Osteocyte (in vitro differentiated cells): ENCODE data around the gene SSH3. TPM values are rescaled to one million over a fixed set of nuclear protein-coding genes. Genes with fewer than 3 reads are reported as not detected.

Experiments
- DNase-seq: peaks from one replicate; pipeline ENCODE4 v3.0.0; 2021; ENCODE audit warnings: mixed read lengths; ENCODE audit not compliant: unreplicated experiment; ENCODE audit errors: extremely low spot score
- H3K27ac Mint-ChIP-seq: one replicate; pipeline ENCODE4 v1.8.0; 2021; ENCODE audit warnings: mild to moderate bottlenecking, mixed read lengths; ENCODE audit not compliant: unreplicated experiment
- H3K27me3 Mint-ChIP-seq: one replicate; pipeline ENCODE4 v1.8.0; 2021; ENCODE audit warnings: mixed read lengths; ENCODE audit not compliant: unreplicated experiment
- H3K36me3 Mint-ChIP-seq: one replicate; pipeline ENCODE4 v1.8.0; 2021; ENCODE audit warnings: mixed read lengths; ENCODE audit not compliant: unreplicated experiment
- H3K4me1 Mint-ChIP-seq: one replicate; pipeline ENCODE4 v1.8.0; 2021; ENCODE audit warnings: mixed read lengths; ENCODE audit not compliant: unreplicated experiment
- H3K4me3 Mint-ChIP-seq: one replicate; pipeline ENCODE4 v1.8.0; 2021; ENCODE audit warnings: mild to moderate bottlenecking, moderate library complexity, mixed read lengths; ENCODE audit not compliant: unreplicated experiment
- H3K9me3 Mint-ChIP-seq: one replicate; pipeline ENCODE4 v1.8.0; 2021; ENCODE audit warnings: mixed read lengths; ENCODE audit not compliant: unreplicated experiment
- total RNA-seq: library from RNA; stranded (reverse); gene quantifications from 2 replicates; pipeline ENCODE4 v1.2.1, GENCODE V29; 2021
- TF ChIP-seq, protein P1 (sequence below): fragments of 200-600 bp; sonication (generic); IDR thresholded peaks from 2 replicates; pipeline ENCODE4 v1.5.0; 2021; ENCODE audit warnings: antibody characterized with exemption, mild to moderate bottlenecking, moderate library complexity

Gene SSH3
- total RNA-seq, 1 donor from 2014 or later: 28.6 TPM

DNA sequence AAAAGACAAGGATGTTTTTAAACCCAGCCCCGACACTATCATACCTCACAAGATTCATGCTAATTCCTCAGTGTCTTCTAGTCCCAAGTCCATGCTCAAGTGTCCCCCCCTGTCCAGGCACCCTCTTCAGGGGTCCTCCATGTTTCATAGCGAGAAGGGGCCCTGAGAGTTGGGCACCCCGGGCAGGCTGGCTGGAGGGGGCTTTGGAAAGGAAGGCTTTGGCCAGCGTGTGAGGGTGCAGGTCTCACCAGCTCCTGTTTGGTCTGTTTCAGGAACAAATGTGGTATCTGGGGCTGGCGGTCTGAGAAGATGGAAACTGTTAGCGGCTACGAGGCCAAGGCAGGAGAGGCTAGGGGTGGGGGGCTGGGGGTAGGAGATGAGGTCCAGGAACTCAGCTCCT is 4.5 kb upstream of the SSH3 start:
- DNase-seq: no peak
- H3K27me3 Mint-ChIP-seq: no peaks in the 10 kb centered on the region
- peaks cover 7% of the 10 kb centered on the region for H3K9me3 Mint-ChIP-seq
- H3K36me3 Mint-ChIP-seq: peaks cover 39% of the 10 kb centered on the region
- H3K4me1 Mint-ChIP-seq: peaks cover 12% of the 10 kb centered on the region
- TF ChIP-seq, protein P1, sequence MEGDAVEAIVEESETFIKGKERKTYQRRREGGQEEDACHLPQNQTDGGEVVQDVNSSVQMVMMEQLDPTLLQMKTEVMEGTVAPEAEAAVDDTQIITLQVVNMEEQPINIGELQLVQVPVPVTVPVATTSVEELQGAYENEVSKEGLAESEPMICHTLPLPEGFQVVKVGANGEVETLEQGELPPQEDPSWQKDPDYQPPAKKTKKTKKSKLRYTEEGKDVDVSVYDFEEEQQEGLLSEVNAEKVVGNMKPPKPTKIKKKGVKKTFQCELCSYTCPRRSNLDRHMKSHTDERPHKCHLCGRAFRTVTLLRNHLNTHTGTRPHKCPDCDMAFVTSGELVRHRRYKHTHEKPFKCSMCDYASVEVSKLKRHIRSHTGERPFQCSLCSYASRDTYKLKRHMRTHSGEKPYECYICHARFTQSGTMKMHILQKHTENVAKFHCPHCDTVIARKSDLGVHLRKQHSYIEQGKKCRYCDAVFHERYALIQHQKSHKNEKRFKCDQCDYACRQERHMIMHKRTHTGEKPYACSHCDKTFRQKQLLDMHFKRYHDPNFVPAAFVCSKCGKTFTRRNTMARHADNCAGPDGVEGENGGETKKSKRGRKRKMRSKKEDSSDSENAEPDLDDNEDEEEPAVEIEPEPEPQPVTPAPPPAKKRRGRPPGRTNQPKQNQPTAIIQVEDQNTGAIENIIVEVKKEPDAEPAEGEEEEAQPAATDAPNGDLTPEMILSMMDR: no peak
- H3K27ac Mint-ChIP-seq: no peak overlapping the region
- H3K4me3 Mint-ChIP-seq: no peak overlapping the region

DNA sequence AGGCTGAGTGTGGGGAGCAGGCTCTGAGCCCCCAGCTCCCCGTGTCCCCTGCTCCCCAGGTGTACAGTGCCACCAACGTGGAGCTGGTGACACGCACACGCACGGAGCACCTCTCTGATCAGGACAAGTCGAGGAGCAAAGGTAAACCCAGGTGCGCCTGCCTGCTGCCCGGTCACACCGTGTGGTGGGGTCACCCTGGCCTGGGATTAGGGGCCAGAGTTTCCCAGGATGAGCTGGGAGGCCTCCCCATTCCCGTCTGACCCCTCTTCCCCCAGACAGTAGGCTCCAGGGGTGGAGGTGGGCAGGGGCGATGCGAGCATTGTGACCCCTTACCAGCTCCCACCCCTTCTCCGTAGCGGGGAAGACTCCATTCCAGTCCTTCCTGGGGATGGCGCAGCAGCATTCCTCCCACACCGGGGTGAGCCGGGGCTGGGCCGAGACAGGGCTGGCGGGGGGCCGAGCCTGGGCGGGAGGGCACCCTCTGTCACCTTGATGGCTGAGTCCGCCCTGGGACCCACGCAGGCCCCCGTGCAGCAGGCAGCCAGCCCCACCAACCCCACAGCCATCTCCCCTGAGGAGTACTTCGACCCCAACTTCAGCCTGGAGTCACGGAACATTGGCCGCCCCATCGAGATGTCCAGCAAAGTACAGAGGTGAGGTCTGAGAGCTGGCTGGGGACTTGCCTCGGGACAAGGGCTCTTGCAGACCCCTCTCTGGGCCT is 3.7 kb upstream of the SSH3 start:
- DNase-seq: no peak
- TF ChIP-seq, protein P1: no peak
- Mint-ChIP-seq H3K36me3 (peaks cover 33% of the 10 kb centered on the region), H3K4me3 (no peak overlapping the region), H3K4me1 (peaks cover 16% of the 10 kb centered on the region), H3K27ac (no peak overlapping the region), H3K9me3 (peaks cover 7% of the 10 kb centered on the region), H3K27me3 (no peaks in the 10 kb centered on the region)

DNA sequence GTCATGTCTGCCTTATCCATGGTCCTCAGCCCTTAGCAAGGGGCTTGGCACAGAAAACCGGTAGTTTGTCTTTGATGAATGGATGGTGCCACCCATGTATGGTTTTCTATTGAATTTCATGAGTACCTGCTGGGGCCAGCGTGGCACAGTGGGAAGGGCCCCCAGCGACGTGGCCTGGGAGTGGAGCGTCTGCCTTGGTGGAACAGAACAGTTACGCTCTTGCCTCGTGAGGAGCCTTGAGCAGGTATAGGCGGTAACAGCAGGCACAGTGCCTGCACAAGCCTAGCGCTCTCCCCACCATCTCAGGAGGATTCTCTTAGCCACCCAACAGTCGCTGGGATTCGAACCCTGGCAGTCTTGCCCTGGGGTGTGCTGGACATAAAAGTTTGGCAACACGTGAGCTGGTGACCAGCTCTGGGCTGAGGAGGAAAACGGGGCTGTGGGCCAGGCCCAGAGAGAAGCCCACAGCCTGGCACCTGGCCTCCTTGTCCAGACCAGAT is 3.0 kb upstream of the SSH3 start:
- no peak overlapping the region for H3K4me3 Mint-ChIP-seq
- H3K9me3 Mint-ChIP-seq: peaks cover 7% of the 10 kb centered on the region
- DNase-seq: no peak
- peaks cover 29% of the 10 kb centered on the region for H3K36me3 Mint-ChIP-seq
- H3K4me1 Mint-ChIP-seq: peaks cover 20% of the 10 kb centered on the region
- H3K27me3 Mint-ChIP-seq: no peaks in the 10 kb centered on the region
- TF ChIP-seq, protein P1: no peak
- no peak overlapping the region for H3K27ac Mint-ChIP-seq

DNA sequence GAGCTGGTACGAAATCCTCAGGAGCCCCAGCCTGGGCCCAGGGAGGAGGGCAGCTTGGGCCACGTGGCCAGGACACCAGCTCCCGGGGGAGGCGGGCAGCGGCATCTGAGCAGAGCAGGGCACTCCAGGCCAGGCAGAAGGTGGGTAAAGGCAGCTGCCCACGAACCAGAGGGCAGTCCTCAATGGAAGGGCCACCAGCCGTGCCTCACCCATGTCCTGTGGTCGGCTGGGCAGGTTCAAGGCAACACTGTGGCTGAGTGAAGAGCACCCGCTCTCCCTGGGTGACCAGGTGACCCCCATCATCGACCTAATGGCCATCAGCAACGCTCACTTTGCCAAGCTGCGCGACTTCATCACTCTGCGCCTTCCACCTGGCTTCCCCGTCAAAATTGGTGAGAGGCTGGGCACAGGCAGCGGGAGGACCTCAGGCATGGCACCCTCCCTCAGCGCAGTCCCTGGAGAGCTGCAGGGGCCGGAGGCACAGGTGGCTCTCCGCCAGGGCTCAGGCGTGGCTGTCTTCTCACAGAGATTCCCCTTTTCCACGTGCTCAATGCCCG is 2.5 kb upstream of the SSH3 start:
- Mint-ChIP-seq H3K4me1 (peaks cover 20% of the 10 kb centered on the region), H3K36me3 (peaks cover 27% of the 10 kb centered on the region), H3K9me3 (peaks cover 7% of the 10 kb centered on the region), H3K4me3 (no peak overlapping the region), H3K27ac (no peak overlapping the region), H3K27me3 (no peaks in the 10 kb centered on the region)
- TF ChIP-seq, protein P1: no peak
- DNase-seq: no peak

DNA sequence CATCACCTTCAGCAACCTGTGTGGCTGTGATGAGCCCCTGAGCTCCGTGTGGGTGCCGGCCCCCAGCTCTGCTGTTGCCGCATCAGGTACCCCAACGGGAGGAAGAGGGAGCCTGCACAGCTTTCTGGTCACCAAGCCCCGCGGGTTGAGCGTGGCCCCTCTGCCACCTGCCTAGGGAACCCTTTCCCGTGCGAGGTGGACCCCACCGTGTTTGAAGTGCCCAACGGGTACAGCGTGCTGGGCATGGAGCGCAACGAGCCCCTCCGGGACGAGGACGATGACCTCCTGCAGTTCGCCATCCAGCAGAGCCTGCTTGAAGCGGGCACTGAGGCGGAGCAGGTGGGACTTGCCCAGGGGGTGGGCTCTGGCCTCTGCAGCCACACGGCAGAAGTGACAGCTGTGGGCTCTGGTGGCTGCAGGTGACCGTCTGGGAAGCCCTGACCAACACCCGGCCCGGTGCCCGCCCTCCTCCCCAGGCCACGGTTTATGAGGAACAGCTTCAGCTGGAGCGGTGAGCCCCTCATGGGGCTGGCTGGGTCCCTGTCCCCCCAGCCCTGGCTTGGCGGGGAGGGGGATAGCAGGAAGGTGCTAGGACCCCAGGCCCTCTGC is 1.9 kb upstream of the SSH3 start:
- Mint-ChIP-seq H3K4me1 (peaks cover 20% of the 10 kb centered on the region), H3K27me3 (no peaks in the 10 kb centered on the region), H3K9me3 (peaks cover under 1% of the 10 kb centered on the region), H3K27ac (no peak overlapping the region), H3K36me3 (peaks cover 21% of the 10 kb centered on the region), H3K4me3 (no peak overlapping the region)
- TF ChIP-seq, protein P1: no peak
- no peak for DNase-seq
